Measurements from ENCODE around the gene OPHN1.

DNA sequence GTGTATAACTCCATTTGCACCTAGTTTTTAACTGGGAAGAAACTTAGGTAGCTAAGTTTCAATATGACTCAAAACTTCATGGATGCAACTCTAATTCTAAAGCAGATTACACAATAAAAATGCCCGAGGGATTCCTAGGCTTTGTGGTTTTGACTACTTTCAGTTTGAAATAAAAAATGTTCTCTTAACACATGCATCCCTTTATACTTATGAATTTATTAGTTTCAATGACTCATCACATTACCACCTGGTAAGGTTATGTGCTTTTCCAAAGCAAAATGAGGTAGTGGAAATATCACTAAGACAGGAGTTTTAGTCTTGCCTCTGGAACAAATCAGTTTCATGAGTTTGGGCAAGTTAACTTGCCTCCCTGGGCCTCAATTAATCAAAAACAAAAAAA is 125.5 kb downstream of the OPHN1 start:
- TF ChIP-seq GATA2 (IDR thresholded peaks at IDR 0.05; ENCODE audit: low read depth, low read length) (no peak), GATA3 (IDR thresholded peaks at IDR 0.05; ENCODE audit: low read depth, low read length) (no peak)

All from SH-SY5Y (cell line).